ENCODE measurements around the gene MRGPRG.
A peak's percentile ranks its signal among the peaks of the same experiment; 100 is the strongest.

Gene MRGPRG

GRCh38 chr11:3205261-3206155 is 13.1 kb downstream of the MRGPRG start:
- no peak overlapping the region for H3K4me3 ChIP-seq (ENCODE audit: low read depth, low read length)
- H3K27ac ChIP-seq (ENCODE audit: low read depth, low read length) = no peak overlapping the region
- H3K36me3 ChIP-seq (ENCODE audit: control insufficient read depth, insufficient read depth, low read length) = no peaks in the 10 kb centered on the region
- H3K4me1 ChIP-seq (ENCODE audit: control insufficient read depth, insufficient read depth, low read length) = peaks cover 7% of the 10 kb centered on the region; the same call in 1 of the 2 replicates
- H3K27me3 ChIP-seq (ENCODE audit: control insufficient read depth, insufficient read depth, low read length) = peaks cover 81% of the 10 kb centered on the region
- H3K9me3 ChIP-seq (ENCODE audit: control insufficient read depth, insufficient read depth, low read depth, low read length) = no peaks in the 10 kb centered on the region
- no peak overlapping the region for H3K9ac ChIP-seq (ENCODE audit: low read length)

GRCh38 chr11:3204141-3205015 is 14.2 kb downstream of the MRGPRG start:
- Histone ChIP-seq H3K36me3 (ENCODE audit: control insufficient read depth, insufficient read depth, low read length) (no peaks in the 10 kb centered on the region), H3K27ac (ENCODE audit: low read depth, low read length) (no peak overlapping the region), H3K4me1 (ENCODE audit: control insufficient read depth, insufficient read depth, low read length) (peaks cover 7% of the 10 kb centered on the region; the same call in 1 of the 2 replicates), H3K9ac (ENCODE audit: low read length) (no peak overlapping the region), H3K4me3 (ENCODE audit: low read depth, low read length) (no peak overlapping the region), H3K9me3 (ENCODE audit: control insufficient read depth, insufficient read depth, low read depth, low read length) (no peaks in the 10 kb centered on the region), H3K27me3 (ENCODE audit: control insufficient read depth, insufficient read depth, low read length) (peaks cover 78% of the 10 kb centered on the region)

GRCh38 chr11:3203221-3204043 is 15.2 kb downstream of the MRGPRG start:
- H3K9ac ChIP-seq (ENCODE audit: low read length) = no peak overlapping the region
- H3K27ac ChIP-seq (ENCODE audit: low read depth, low read length) = no peak overlapping the region
- H3K4me1 ChIP-seq (ENCODE audit: control insufficient read depth, insufficient read depth, low read length) = peaks cover 7% of the 10 kb centered on the region; the same call in 1 of the 2 replicates
- H3K27me3 ChIP-seq (ENCODE audit: control insufficient read depth, insufficient read depth, low read length) = peaks cover 70% of the 10 kb centered on the region
- H3K36me3 ChIP-seq (ENCODE audit: control insufficient read depth, insufficient read depth, low read length) = no peaks in the 10 kb centered on the region
- H3K4me3 ChIP-seq (ENCODE audit: low read depth, low read length) = peak overlapping the region; percentile 62
- H3K9me3 ChIP-seq (ENCODE audit: control insufficient read depth, insufficient read depth, low read depth, low read length) = no peaks in the 10 kb centered on the region

- Histone ChIP-seq H3K4me3 (ENCODE audit: low read depth, low read length) (peak overlapping the region; percentile 62), H3K4me1 (ENCODE audit: control insufficient read depth, insufficient read depth, low read length) (peaks cover 7% of the 10 kb centered on the region; the same call in 1 of the 2 replicates), H3K9me3 (ENCODE audit: control insufficient read depth, insufficient read depth, low read depth, low read length) (no peaks in the 10 kb centered on the region), H3K36me3 (ENCODE audit: control insufficient read depth, insufficient read depth, low read length) (no peaks in the 10 kb centered on the region), H3K27ac (ENCODE audit: low read depth, low read length) (no peak overlapping the region), H3K27me3 (ENCODE audit: control insufficient read depth, insufficient read depth, low read length) (peaks cover 66% of the 10 kb centered on the region), H3K9ac (ENCODE audit: low read length) (no peak overlapping the region)
Measured at GRCh38 chr11:3202759-3203158, 15.9 kb downstream of the MRGPRG start.

- Histone ChIP-seq H3K27me3 (ENCODE audit: control insufficient read depth, insufficient read depth, low read length) (peaks cover 62% of the 10 kb centered on the region), H3K4me1 (ENCODE audit: control insufficient read depth, insufficient read depth, low read length) (peaks cover 7% of the 10 kb centered on the region; the same call in 1 of the 2 replicates), H3K36me3 (ENCODE audit: control insufficient read depth, insufficient read depth, low read length) (no peaks in the 10 kb centered on the region), H3K9ac (ENCODE audit: low read length) (no peak overlapping the region), H3K27ac (ENCODE audit: low read depth, low read length) (no peak overlapping the region), H3K4me3 (ENCODE audit: low read depth, low read length) (no peak overlapping the region), H3K9me3 (ENCODE audit: control insufficient read depth, insufficient read depth, low read depth, low read length) (no peaks in the 10 kb centered on the region)
Measured at GRCh38 chr11:3202305-3202704, 16.3 kb downstream of the MRGPRG start.

- Histone ChIP-seq H3K9ac (ENCODE audit: low read length) (no peak overlapping the region), H3K27ac (ENCODE audit: low read depth, low read length) (no peak overlapping the region), H3K4me1 (ENCODE audit: control insufficient read depth, insufficient read depth, low read length) (peaks cover 7% of the 10 kb centered on the region; the same call in 1 of the 2 replicates), H3K4me3 (ENCODE audit: low read depth, low read length) (no peak overlapping the region), H3K36me3 (ENCODE audit: control insufficient read depth, insufficient read depth, low read length) (no peaks in the 10 kb centered on the region), H3K27me3 (ENCODE audit: control insufficient read depth, insufficient read depth, low read length) (peaks cover 58% of the 10 kb centered on the region), H3K9me3 (ENCODE audit: control insufficient read depth, insufficient read depth, low read depth, low read length) (no peaks in the 10 kb centered on the region)
Measured at GRCh38 chr11:3201677-3202181, 16.9 kb downstream of the MRGPRG start.

GRCh38 chr11:3201112-3201581 is 17.5 kb downstream of the MRGPRG start:
- H3K36me3 ChIP-seq (ENCODE audit: control insufficient read depth, insufficient read depth, low read length) = no peaks in the 10 kb centered on the region
- H3K27me3 ChIP-seq (ENCODE audit: control insufficient read depth, insufficient read depth, low read length) = peaks cover 52% of the 10 kb centered on the region
- H3K27ac ChIP-seq (ENCODE audit: low read depth, low read length) = no peak overlapping the region
- no peak overlapping the region for H3K4me3 ChIP-seq (ENCODE audit: low read depth, low read length)
- H3K9ac ChIP-seq (ENCODE audit: low read length) = no peak overlapping the region
- H3K4me1 ChIP-seq (ENCODE audit: control insufficient read depth, insufficient read depth, low read length) = peaks cover 7% of the 10 kb centered on the region; the same call in 1 of the 2 replicates
- H3K9me3 ChIP-seq (ENCODE audit: control insufficient read depth, insufficient read depth, low read depth, low read length) = no peaks in the 10 kb centered on the region

GRCh38 chr11:3200388-3201111 is 18.1 kb downstream of the MRGPRG start:
- Histone ChIP-seq H3K4me3 (ENCODE audit: low read depth, low read length) (no peak overlapping the region), H3K9ac (ENCODE audit: low read length) (no peak overlapping the region), H3K9me3 (ENCODE audit: control insufficient read depth, insufficient read depth, low read depth, low read length) (no peaks in the 10 kb centered on the region), H3K36me3 (ENCODE audit: control insufficient read depth, insufficient read depth, low read length) (no peaks in the 10 kb centered on the region), H3K4me1 (ENCODE audit: control insufficient read depth, insufficient read depth, low read length) (peaks cover 7% of the 10 kb centered on the region; the same call in 1 of the 2 replicates), H3K27ac (ENCODE audit: low read depth, low read length) (no peak overlapping the region), H3K27me3 (ENCODE audit: control insufficient read depth, insufficient read depth, low read length) (peaks cover 46% of the 10 kb centered on the region)

GRCh38 chr11:3199537-3200295 is 18.9 kb downstream of the MRGPRG start:
- no peak overlapping the region for H3K4me3 ChIP-seq (ENCODE audit: low read depth, low read length)
- H3K9me3 ChIP-seq (ENCODE audit: control insufficient read depth, insufficient read depth, low read depth, low read length) = no peaks in the 10 kb centered on the region
- H3K36me3 ChIP-seq (ENCODE audit: control insufficient read depth, insufficient read depth, low read length) = no peaks in the 10 kb centered on the region
- H3K4me1 ChIP-seq (ENCODE audit: control insufficient read depth, insufficient read depth, low read length) = peaks cover 7% of the 10 kb centered on the region; the same call in 1 of the 2 replicates
- H3K27me3 ChIP-seq (ENCODE audit: control insufficient read depth, insufficient read depth, low read length) = peaks cover 38% of the 10 kb centered on the region
- H3K27ac ChIP-seq (ENCODE audit: low read depth, low read length) = no peak overlapping the region
- H3K9ac ChIP-seq (ENCODE audit: low read length) = no peak overlapping the region
